Neural cell (in vitro differentiated cells): ENCODE results near the gene IMMP2L. TPM values are rescaled to one million over a fixed set of nuclear protein-coding genes. Genes with fewer than 3 reads are reported as not detected.

Experiments used
- H2AFZ ChIP-seq: fragments of 200-600, 300-800 bp; sonication (generic), shearing (Covaris generic); 2 replicates; pipeline ENCODE4 v1.6.0; 2014; ENCODE audit warnings: low read depth, mild to moderate bottlenecking, antibody characterized with exemption, low read length, moderate library complexity
- H3F3A ChIP-seq: fragments of 200-600 bp; shearing (Covaris generic); 2 replicates; pipeline ENCODE4 v1.6.1; 2016; ENCODE audit warnings: mild to moderate bottlenecking, moderate library complexity, mixed read lengths, antibody characterized with exemption, low read length; ENCODE audit not compliant: insufficient read depth, poor library complexity, severe bottlenecking
- H3K27ac ChIP-seq: fragments of 200-600, 300-800 bp; sonication (generic), shearing (Covaris generic); 2 replicates; pipeline ENCODE4 v1.5.1; 2014; ENCODE audit warnings: mild to moderate bottlenecking, low read length, moderate library complexity
- H3K27me3 ChIP-seq: fragments of 300-800, 200-600 bp; sonication (generic), shearing (Covaris generic); 2 replicates; pipeline ENCODE4 v1.6.0; 2014; ENCODE audit warnings: mild to moderate bottlenecking, low read depth, low read length, moderate library complexity; ENCODE audit not compliant: insufficient read depth
- H3K36me3 ChIP-seq: fragments of 300-800, 200-600 bp; sonication (generic), shearing (Covaris generic); 2 replicates; pipeline ENCODE4 v1.5.1; 2014; ENCODE audit warnings: mild to moderate bottlenecking, antibody characterized with exemption, low read length, moderate library complexity; ENCODE audit not compliant: insufficient read depth
- H3K4me2 ChIP-seq: fragments of 300-800, 200-600 bp; sonication (generic), shearing (Covaris generic); 2 replicates; pipeline ENCODE4 v1.6.0; 2014; ENCODE audit warnings: mild to moderate bottlenecking, low read length
- H3K4me3 ChIP-seq: fragments of 300-800, 200-600 bp; sonication (generic), shearing (Covaris generic); 2 replicates; pipeline ENCODE4 v1.5.1; 2014; ENCODE audit warnings: mild to moderate bottlenecking, low read length, moderate library complexity
- H3K79me2 ChIP-seq: fragments of 200-600 bp; shearing (Covaris generic); replicated peaks from 2 replicates; pipeline ENCODE4 v1.6.0; 2014; ENCODE audit warnings: mild to moderate bottlenecking, low read length, moderate library complexity; ENCODE audit not compliant: insufficient read depth
- H3K9ac ChIP-seq: fragments of 300-800, 200-600 bp; sonication (generic), shearing (Covaris generic); 2 replicates; pipeline ENCODE4 v1.6.1; 2016; ENCODE audit warnings: mild to moderate bottlenecking, low read length, mixed read lengths
- H3K9me2 ChIP-seq: fragments of 200-600 bp; shearing (Covaris generic); 2 replicates; pipeline ENCODE4 v1.6.1; 2016; ENCODE audit warnings: mild to moderate bottlenecking, low read length, mixed read lengths; ENCODE audit not compliant: insufficient read depth
- H3K9me3 ChIP-seq: fragments of 200-600, 300-800 bp; sonication (generic), shearing (Covaris generic); 2 replicates; pipeline ENCODE4 v1.6.1; 2016; ENCODE audit warnings: mild to moderate bottlenecking, mixed run types, low read length, moderate library complexity, mixed read lengths
- H4K20me1 ChIP-seq: fragments of 200-600 bp; shearing (Covaris generic); 2 replicates; pipeline ENCODE4 v1.6.1; 2016; ENCODE audit warnings: mild to moderate bottlenecking, mixed run types; ENCODE audit not compliant: insufficient read depth
- EP300 ChIP-seq: fragments of 450-650 bp; conservative IDR thresholded peaks from 2 replicates; pipeline ENCODE4 v1.6.1; 2014; ENCODE audit warnings: antibody characterized with exemption, mild to moderate bottlenecking, moderate library complexity; ENCODE audit not compliant: poor library complexity, severe bottlenecking
- EZH2 ChIP-seq: fragments of 200-600, 300-800 bp; shearing (Covaris generic), sonication (generic); IDR thresholded peaks from 2 replicates; pipeline ENCODE4 v1.6.1; 2014; ENCODE audit warnings: antibody characterized with exemption, low read length, borderline replicate concordance, mild to moderate bottlenecking; ENCODE audit not compliant: insufficient read depth, poor library complexity, severe bottlenecking
- MXI1 ChIP-seq: fragments of 450-650 bp; conservative IDR thresholded peaks from 2 replicates; pipeline ENCODE4 v1.6.1; 2014; ENCODE audit warnings: antibody characterized with exemption, mild to moderate bottlenecking; ENCODE audit not compliant: poor library complexity, severe bottlenecking
- POLR2AphosphoS5 ChIP-seq: IDR thresholded peaks from 2 replicates; pipeline ENCODE4 v1.6.1; 2012
- RAD21 ChIP-seq: fragments of 450-650 bp; conservative IDR thresholded peaks from 2 replicates; pipeline ENCODE4 v1.6.1; 2014; ENCODE audit warnings: antibody characterized with exemption, mild to moderate bottlenecking, moderate library complexity
- SMC3 ChIP-seq: fragments of 450-650 bp; conservative IDR thresholded peaks from 2 replicates; pipeline ENCODE4 v1.6.1; 2014; ENCODE audit warnings: antibody characterized with exemption, mild to moderate bottlenecking, moderate library complexity; ENCODE audit not compliant: poor library complexity
- TAF1 ChIP-seq: IDR thresholded peaks from 2 replicates; pipeline ENCODE4 v1.6.1; 2012; ENCODE audit warnings: low read depth
- polyA plus RNA-seq: library from polyadenylated mRNA; depleted of rRNA; stranded (reverse); fragments of >200 nt; gene quantifications from 2 replicates; pipeline ENCODE4 v1.2.3, GENCODE V29; 2014
- TF ChIP-seq, protein P1 (sequence below): IDR thresholded peaks from 2 replicates; pipeline ENCODE4 v1.6.1; 2012; ENCODE audit warnings: borderline replicate concordance
- TF ChIP-seq, protein P2 (sequence below): fragments of 450-650 bp; IDR thresholded peaks from 2 replicates; pipeline ENCODE4 v1.5.1; 2014; ENCODE audit warnings: antibody characterized with exemption, mild to moderate bottlenecking, moderate library complexity; ENCODE audit not compliant: poor library complexity, severe bottlenecking

IMMP2L gene
- polyA plus RNA-seq, 1 donor from 2014 or later: 9.7 TPM

DNA sequence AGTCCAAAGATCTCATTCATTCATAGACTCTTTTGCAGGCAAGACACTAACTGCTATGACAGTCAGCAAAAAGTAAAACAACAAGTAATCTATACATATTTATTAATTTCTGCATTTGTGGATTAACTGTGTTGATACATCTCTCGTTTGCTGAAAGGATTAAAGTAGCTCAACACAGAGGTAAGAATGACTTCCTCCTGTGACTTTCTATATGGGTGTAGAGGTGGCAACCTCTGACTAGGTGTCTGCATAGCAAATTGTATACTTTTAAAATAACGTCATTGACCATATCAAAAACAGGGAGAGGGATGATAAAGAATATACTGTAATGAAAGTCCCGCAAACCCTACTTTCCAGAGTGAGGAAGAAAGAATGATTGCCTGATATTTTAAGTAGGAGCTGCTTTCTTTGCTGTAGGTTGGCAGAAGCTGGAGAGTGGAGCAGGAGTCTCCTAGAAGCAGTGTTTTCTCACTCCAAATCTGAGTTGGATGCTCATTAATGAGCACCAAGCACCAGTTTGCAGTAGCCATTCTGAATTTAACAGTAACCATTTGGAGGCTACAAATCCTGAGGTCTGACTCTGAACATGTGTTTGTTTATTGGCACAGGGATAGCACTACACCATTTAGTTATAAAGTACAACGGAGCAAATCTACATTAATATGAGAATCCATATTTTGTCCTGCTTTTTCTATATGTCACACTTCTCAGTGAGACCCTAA is 480.6 kb downstream of the IMMP2L start:
- H3F3A ChIP-seq: no peaks in the 10 kb centered on the region
- no peaks in the 10 kb centered on the region for H3K27me3 ChIP-seq
- no peak overlapping the region for H2AFZ ChIP-seq
- no peak overlapping the region for H3K27ac ChIP-seq
- H3K9ac ChIP-seq: no peak overlapping the region
- no peaks in the 10 kb centered on the region for H3K9me2 ChIP-seq
- no peaks in the 10 kb centered on the region for H3K79me2 ChIP-seq
- H3K4me2 ChIP-seq: no peak overlapping the region
- no peaks in the 10 kb centered on the region for H3K36me3 ChIP-seq
- TF ChIP-seq SMC3 (no peak), POLR2AphosphoS5 (no peak), EZH2 (no peak), MXI1 (no peak)
- TF ChIP-seq, protein P1, sequence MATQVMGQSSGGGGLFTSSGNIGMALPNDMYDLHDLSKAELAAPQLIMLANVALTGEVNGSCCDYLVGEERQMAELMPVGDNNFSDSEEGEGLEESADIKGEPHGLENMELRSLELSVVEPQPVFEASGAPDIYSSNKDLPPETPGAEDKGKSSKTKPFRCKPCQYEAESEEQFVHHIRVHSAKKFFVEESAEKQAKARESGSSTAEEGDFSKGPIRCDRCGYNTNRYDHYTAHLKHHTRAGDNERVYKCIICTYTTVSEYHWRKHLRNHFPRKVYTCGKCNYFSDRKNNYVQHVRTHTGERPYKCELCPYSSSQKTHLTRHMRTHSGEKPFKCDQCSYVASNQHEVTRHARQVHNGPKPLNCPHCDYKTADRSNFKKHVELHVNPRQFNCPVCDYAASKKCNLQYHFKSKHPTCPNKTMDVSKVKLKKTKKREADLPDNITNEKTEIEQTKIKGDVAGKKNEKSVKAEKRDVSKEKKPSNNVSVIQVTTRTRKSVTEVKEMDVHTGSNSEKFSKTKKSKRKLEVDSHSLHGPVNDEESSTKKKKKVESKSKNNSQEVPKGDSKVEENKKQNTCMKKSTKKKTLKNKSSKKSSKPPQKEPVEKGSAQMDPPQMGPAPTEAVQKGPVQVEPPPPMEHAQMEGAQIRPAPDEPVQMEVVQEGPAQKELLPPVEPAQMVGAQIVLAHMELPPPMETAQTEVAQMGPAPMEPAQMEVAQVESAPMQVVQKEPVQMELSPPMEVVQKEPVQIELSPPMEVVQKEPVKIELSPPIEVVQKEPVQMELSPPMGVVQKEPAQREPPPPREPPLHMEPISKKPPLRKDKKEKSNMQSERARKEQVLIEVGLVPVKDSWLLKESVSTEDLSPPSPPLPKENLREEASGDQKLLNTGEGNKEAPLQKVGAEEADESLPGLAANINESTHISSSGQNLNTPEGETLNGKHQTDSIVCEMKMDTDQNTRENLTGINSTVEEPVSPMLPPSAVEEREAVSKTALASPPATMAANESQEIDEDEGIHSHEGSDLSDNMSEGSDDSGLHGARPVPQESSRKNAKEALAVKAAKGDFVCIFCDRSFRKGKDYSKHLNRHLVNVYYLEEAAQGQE: no peak
- no peaks in the 10 kb centered on the region for H3K9me3 ChIP-seq
- no peaks in the 10 kb centered on the region for H4K20me1 ChIP-seq
- H3K4me3 ChIP-seq: no peak overlapping the region

DNA sequence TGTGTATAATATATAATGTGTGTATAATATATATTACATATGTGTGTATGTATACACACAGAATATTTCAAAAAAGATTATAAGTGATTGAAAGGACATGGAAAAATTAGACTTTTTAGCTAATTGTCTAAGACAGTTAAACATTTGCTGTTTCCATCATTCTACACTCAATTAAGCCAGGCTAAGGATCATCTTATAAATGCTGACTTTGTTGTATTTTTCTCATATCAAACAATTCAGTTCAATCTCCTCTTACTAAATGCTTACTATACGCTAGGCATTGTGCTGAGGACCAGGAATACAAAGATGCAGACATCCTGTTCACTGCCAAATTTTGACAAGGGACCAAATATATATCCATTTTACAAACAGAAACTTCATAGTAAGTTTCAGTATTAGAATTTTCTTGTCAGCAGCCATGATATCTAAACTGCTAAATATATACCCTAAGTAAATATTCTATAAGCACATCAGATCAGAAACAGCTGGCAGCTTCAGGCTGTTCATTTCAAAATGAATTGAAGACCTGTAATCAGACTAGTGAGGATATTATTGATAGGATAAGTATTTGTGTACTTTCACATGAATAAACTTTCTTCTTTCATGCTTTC is 481.7 kb downstream of the IMMP2L start:
- H3K9ac ChIP-seq: no peak overlapping the region
- H4K20me1 ChIP-seq: no peaks in the 10 kb centered on the region
- H3K9me2 ChIP-seq: no peaks in the 10 kb centered on the region
- no peak overlapping the region for H3K4me2 ChIP-seq
- H3K36me3 ChIP-seq: no peaks in the 10 kb centered on the region
- no peaks in the 10 kb centered on the region for H3K27me3 ChIP-seq
- no peaks in the 10 kb centered on the region for H3K9me3 ChIP-seq
- H2AFZ ChIP-seq: no peak overlapping the region
- H3K27ac ChIP-seq: no peak overlapping the region
- TF ChIP-seq EP300 (no peak), RAD21 (no peak), POLR2AphosphoS5 (no peak), SMC3 (no peak), TAF1 (no peak), EZH2 (no peak), MXI1 (no peak)
- TF ChIP-seq, protein P2, sequence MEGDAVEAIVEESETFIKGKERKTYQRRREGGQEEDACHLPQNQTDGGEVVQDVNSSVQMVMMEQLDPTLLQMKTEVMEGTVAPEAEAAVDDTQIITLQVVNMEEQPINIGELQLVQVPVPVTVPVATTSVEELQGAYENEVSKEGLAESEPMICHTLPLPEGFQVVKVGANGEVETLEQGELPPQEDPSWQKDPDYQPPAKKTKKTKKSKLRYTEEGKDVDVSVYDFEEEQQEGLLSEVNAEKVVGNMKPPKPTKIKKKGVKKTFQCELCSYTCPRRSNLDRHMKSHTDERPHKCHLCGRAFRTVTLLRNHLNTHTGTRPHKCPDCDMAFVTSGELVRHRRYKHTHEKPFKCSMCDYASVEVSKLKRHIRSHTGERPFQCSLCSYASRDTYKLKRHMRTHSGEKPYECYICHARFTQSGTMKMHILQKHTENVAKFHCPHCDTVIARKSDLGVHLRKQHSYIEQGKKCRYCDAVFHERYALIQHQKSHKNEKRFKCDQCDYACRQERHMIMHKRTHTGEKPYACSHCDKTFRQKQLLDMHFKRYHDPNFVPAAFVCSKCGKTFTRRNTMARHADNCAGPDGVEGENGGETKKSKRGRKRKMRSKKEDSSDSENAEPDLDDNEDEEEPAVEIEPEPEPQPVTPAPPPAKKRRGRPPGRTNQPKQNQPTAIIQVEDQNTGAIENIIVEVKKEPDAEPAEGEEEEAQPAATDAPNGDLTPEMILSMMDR: no peak
- TF ChIP-seq, protein P1: no peak
- no peaks in the 10 kb centered on the region for H3K79me2 ChIP-seq
- H3F3A ChIP-seq: no peaks in the 10 kb centered on the region
- no peak overlapping the region for H3K4me3 ChIP-seq
